Activated CD4-positive, CD25-positive, alpha-beta regulatory T cell treated with anti-CD3 and anti-CD28 coated beads, Interleukin-2, amount 50 U/mL, for 72 hours (primary cell): Measurements from ENCODE around the gene NUDT13.
"Not testable (repeated sequence)": the region's sequence is repeated elsewhere in the genome, so short reads cannot be mapped to it uniquely, and the experiment has no call there.

ENCODE experiments used
- DNase-seq: peaks from one replicate; pipeline ENCODE4 v3.0.0; 2021

NUDT13 gene

GRCh38 chr10:73106301-73106700 is 4.0 kb upstream of the NUDT13 start:
- no peak for DNase-seq

- DNase-seq = not testable (repeated sequence)
Measured at GRCh38 chr10:73109248-73109652, 1.0 kb upstream of the NUDT13 start.

- not testable (repeated sequence) for DNase-seq
Measured at GRCh38 chr10:73112032-73112431, 1.8 kb downstream of the NUDT13 start.

- no peak for DNase-seq
Measured at GRCh38 chr10:73113551-73113950, 3.3 kb downstream of the NUDT13 start.

GRCh38 chr10:73116017-73116416 is 5.8 kb downstream of the NUDT13 start:
- no peak for DNase-seq

- no peak for DNase-seq
Measured at GRCh38 chr10:73117976-73118743, 7.9 kb downstream of the NUDT13 start.

GRCh38 chr10:73119457-73119856 is 9.2 kb downstream of the NUDT13 start:
- no peak for DNase-seq

GRCh38 chr10:73119952-73120351 is 9.7 kb downstream of the NUDT13 start:
- no peak for DNase-seq

- no peak for DNase-seq
Measured at GRCh38 chr10:73126343-73126742, 16.1 kb downstream of the NUDT13 start.

- DNase-seq = no peak
Measured at GRCh38 chr10:73131301-73131700, 21.0 kb downstream of the NUDT13 start.

GRCh38 chr10:73131913-73132686 is 21.8 kb downstream of the NUDT13 start:
- no peak for DNase-seq

GRCh38 chr10:73134727-73135126 is 24.5 kb downstream of the NUDT13 start:
- no peak for DNase-seq

GRCh38 chr10:73136627-73137026 is 26.4 kb downstream of the NUDT13 start:
- no peak for DNase-seq

- no peak for DNase-seq
Measured at GRCh38 chr10:73139251-73139650, 29.0 kb downstream of the NUDT13 start.

- no peak for DNase-seq
Measured at GRCh38 chr10:73141603-73142002, 31.3 kb downstream of the NUDT13 start.

- DNase-seq = not testable (repeated sequence)
Measured at GRCh38 chr10:73150633-73151413, 40.6 kb downstream of the NUDT13 start.

GRCh38 chr10:73152009-73152408 is 41.8 kb downstream of the NUDT13 start:
- no peak for DNase-seq

GRCh38 chr10:73156054-73156453 is 45.8 kb downstream of the NUDT13 start:
- no peak for DNase-seq

- peak; percentile 49 for DNase-seq
Measured at GRCh38 chr10:73159038-73159648, 48.9 kb downstream of the NUDT13 start.

GRCh38 chr10:73161079-73161478 is 50.8 kb downstream of the NUDT13 start:
- no peak for DNase-seq

GRCh38 chr10:73161662-73162061 is 51.4 kb downstream of the NUDT13 start:
- DNase-seq = no peak

- no peak for DNase-seq
Measured at GRCh38 chr10:73163096-73163495, 52.8 kb downstream of the NUDT13 start.

- no peak for DNase-seq
Measured at GRCh38 chr10:73166972-73167371, 56.7 kb downstream of the NUDT13 start.
